T-helper 2 cell treated with Interferon-gamma antibody and Interleukin-4, amounts not matched to agents 5 μg/mL and 100 μg/mL, for 36 hours (primary cell): Measurements from ENCODE around the gene FAM219A.
"Not testable (repeated sequence)": the region's sequence is repeated elsewhere in the genome, so short reads cannot be mapped to it uniquely, and the experiment has no call there.

Source experiments
- DNase-seq: peaks from one replicate; pipeline ENCODE4 v3.0.0; 2021; ENCODE audit warnings: low spot score
- H3K27ac Mint-ChIP-seq: one replicate; pipeline ENCODE4 v1.8.0; 2021; ENCODE audit warnings: mild to moderate bottlenecking, mixed read lengths
- H3K27me3 Mint-ChIP-seq: one replicate; pipeline ENCODE4 v1.8.0; 2021; ENCODE audit warnings: low read depth, mixed read lengths
- H3K36me3 Mint-ChIP-seq: one replicate; pipeline ENCODE4 v1.8.0; 2021; ENCODE audit warnings: low read depth, mixed read lengths
- H3K4me1 Mint-ChIP-seq: one replicate; pipeline ENCODE4 v1.8.0; 2021; ENCODE audit warnings: low read depth, mixed read lengths
- H3K4me3 Mint-ChIP-seq: one replicate; pipeline ENCODE4 v1.8.0; 2022; ENCODE audit warnings: mild to moderate bottlenecking, moderate library complexity, mixed read lengths
- H3K9me3 Mint-ChIP-seq: one replicate; pipeline ENCODE4 v1.8.0; 2021; ENCODE audit warnings: mixed read lengths

Gene FAM219A

GRCh38 chr9:34446951-34447350, 11.4 kb downstream of the FAM219A start:
- Mint-ChIP-seq H3K27me3 (no peaks in the 10 kb centered on the region), H3K4me1 (peaks cover 12% of the 10 kb centered on the region), H3K27ac (no peak overlapping the region), H3K9me3 (no peaks in the 10 kb centered on the region), H3K36me3 (no peaks in the 10 kb centered on the region), H3K4me3 (no peak overlapping the region)
- no peak for DNase-seq

DNA sequence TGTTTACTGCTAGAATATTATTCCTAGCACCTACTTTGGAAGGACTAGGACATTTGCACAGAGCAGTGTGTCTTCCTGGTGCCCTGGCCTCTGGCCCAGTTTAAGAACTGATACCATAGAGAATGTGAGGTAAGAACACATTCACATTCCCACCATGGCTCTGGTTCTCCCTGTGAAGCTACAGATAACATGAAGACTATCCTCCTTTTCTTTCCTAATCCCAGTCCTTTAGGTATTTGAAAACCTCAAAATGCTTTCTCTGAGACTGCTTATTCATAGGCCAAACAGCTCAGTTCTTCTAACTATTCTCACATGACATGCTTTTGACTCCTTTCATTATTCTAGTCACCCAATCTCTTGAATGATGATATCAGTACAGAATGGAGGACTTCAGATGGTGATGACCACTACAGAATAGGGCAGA, 11.9 kb downstream of the FAM219A start:
- H3K27me3 Mint-ChIP-seq: no peaks in the 10 kb centered on the region
- H3K27ac Mint-ChIP-seq: no peak overlapping the region
- H3K9me3 Mint-ChIP-seq: no peaks in the 10 kb centered on the region
- DNase-seq: no peak
- H3K4me3 Mint-ChIP-seq: no peak overlapping the region
- peaks cover 7% of the 10 kb centered on the region for H3K4me1 Mint-ChIP-seq
- no peaks in the 10 kb centered on the region for H3K36me3 Mint-ChIP-seq

GRCh38 chr9:34443976-34444375, 14.4 kb downstream of the FAM219A start:
- no peak overlapping the region for H3K4me3 Mint-ChIP-seq
- H3K9me3 Mint-ChIP-seq: no peaks in the 10 kb centered on the region
- DNase-seq: no peak
- H3K27me3 Mint-ChIP-seq: no peaks in the 10 kb centered on the region
- no peaks in the 10 kb centered on the region for H3K36me3 Mint-ChIP-seq
- H3K4me1 Mint-ChIP-seq: peaks cover 2% of the 10 kb centered on the region
- no peak overlapping the region for H3K27ac Mint-ChIP-seq

DNA sequence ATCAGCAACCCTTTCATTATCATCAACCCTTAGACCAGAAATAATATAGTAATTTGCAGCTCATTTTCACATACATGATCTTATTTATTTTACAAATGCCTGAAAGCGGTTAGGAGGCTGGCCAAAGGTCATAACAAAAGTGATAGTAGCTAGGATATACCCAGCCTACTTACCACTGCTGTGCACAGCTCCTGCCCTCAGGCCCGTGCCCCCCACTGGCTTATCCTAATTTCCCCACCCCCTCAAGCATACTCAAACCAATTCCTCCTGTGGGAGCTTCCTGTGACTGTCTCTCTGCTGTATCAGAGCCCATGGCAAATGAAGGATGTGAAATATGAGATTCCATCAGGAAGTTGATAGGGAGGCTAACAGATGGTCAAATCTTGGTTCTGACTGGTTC, 14.8 kb downstream of the FAM219A start:
- Mint-ChIP-seq H3K36me3 (no peaks in the 10 kb centered on the region), H3K27ac (no peak overlapping the region), H3K27me3 (no peaks in the 10 kb centered on the region), H3K4me3 (no peak overlapping the region), H3K9me3 (no peaks in the 10 kb centered on the region), H3K4me1 (peaks cover 2% of the 10 kb centered on the region)
- DNase-seq: no peak

- no peak overlapping the region for H3K27ac Mint-ChIP-seq
- DNase-seq: no peak
- no peaks in the 10 kb centered on the region for H3K9me3 Mint-ChIP-seq
- no peaks in the 10 kb centered on the region for H3K36me3 Mint-ChIP-seq
- peaks cover 2% of the 10 kb centered on the region for H3K4me1 Mint-ChIP-seq
- H3K4me3 Mint-ChIP-seq: no peak overlapping the region
- no peaks in the 10 kb centered on the region for H3K27me3 Mint-ChIP-seq
These were observed 15.6 kb downstream of the FAM219A start for GRCh38 chr9:34442770-34443169.

DNA sequence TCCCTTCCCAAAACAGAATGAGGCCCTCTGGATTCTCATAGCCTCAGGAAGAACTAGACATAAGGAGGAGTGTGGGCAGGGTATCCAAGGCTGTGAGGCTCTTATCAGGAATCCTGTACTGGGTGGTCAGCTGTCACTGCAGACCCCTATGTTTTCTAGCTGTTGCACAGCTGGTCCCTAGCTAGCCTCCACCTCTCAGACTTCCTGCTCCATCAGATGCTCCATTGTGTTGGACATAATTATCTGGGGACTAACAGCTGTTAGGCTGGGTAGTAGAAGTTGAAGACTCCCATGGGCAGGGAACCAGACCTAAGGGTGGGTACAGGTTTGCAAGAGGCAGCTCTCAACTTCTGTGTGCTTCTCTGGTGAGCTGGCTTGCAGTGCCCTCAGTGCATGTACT, 18.4 kb downstream of the FAM219A start:
- Mint-ChIP-seq H3K4me1 (peaks cover 2% of the 10 kb centered on the region), H3K9me3 (no peaks in the 10 kb centered on the region)
- DNase-seq: no peak

DNA sequence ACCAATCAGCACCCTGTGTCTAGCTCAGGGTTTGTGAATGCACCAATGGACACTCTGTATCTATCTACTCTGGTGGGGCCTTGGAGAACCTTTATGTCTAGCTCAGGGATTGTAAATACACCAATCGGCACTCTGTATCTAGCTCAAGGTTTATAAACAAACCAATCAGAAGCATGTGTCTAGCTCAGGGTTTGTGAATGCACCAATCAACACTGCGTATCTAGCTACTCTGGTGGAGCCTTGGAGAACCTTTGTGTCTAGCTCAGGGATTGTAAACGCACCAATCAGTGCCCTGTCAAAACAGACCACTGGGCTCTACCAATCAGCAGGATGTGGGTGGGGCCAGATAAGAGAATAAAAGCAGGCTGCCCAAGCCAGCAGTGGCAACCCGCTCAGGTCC, 19.9 kb downstream of the FAM219A start:
- not testable (repeated sequence) for H3K27ac Mint-ChIP-seq, H3K27me3 Mint-ChIP-seq, H3K9me3 Mint-ChIP-seq, H3K4me3 Mint-ChIP-seq, DNase-seq, H3K36me3 Mint-ChIP-seq, H3K4me1 Mint-ChIP-seq

More for the DNA sequence above, 18.4 kb downstream of the FAM219A start:
- Mint-ChIP-seq H3K27ac (no peak overlapping the region), H3K36me3 (no peaks in the 10 kb centered on the region), H3K4me3 (no peak overlapping the region), H3K27me3 (no peaks in the 10 kb centered on the region)

- DNase-seq, H3K9me3 Mint-ChIP-seq, H3K4me1 Mint-ChIP-seq, H3K27me3 Mint-ChIP-seq, H3K36me3 Mint-ChIP-seq, H3K4me3 Mint-ChIP-seq, H3K27ac Mint-ChIP-seq: not testable (repeated sequence)
These were observed 20.5 kb downstream of the FAM219A start for GRCh38 chr9:34437926-34438307.

GRCh38 chr9:34437006-34437925, 21.1 kb downstream of the FAM219A start:
- no peaks in the 10 kb centered on the region for H3K27me3 Mint-ChIP-seq
- H3K36me3 Mint-ChIP-seq: no peaks in the 10 kb centered on the region
- no peak overlapping the region for H3K27ac Mint-ChIP-seq
- no peak overlapping the region for H3K4me3 Mint-ChIP-seq
- no peaks in the 10 kb centered on the region for H3K9me3 Mint-ChIP-seq
- H3K4me1 Mint-ChIP-seq: peaks cover 2% of the 10 kb centered on the region
- DNase-seq: peak; percentile 41

DNA sequence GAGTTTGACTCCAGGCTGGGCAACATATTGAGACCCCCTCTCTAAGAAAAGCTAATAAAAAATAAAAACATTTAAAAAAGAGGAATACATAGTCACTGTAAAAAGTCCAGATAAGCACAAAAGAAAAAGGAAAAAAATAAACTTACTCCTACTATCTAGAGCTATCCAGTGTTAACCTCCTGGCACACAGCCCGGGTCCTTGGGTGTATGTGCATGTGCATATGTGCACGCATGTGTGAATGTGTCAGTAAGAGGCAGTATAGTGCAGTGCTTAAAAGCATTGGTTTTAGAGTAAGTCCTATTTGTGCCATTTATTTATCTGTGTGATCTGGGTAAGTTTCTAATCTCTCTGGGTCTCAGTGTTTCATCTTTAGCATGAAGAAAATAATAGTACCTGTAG, 26.7 kb downstream of the FAM219A start:
- no peaks in the 10 kb centered on the region for H3K27me3 Mint-ChIP-seq
- DNase-seq: no peak
- no peaks in the 10 kb centered on the region for H3K36me3 Mint-ChIP-seq
- H3K4me3 Mint-ChIP-seq: no peak overlapping the region
- H3K27ac Mint-ChIP-seq: no peak overlapping the region
- no peaks in the 10 kb centered on the region for H3K9me3 Mint-ChIP-seq
- no peaks in the 10 kb centered on the region for H3K4me1 Mint-ChIP-seq

GRCh38 chr9:34430843-34431437, 27.4 kb downstream of the FAM219A start:
- Mint-ChIP-seq H3K4me1 (no peaks in the 10 kb centered on the region), H3K4me3 (no peak overlapping the region), H3K9me3 (no peaks in the 10 kb centered on the region), H3K36me3 (no peaks in the 10 kb centered on the region), H3K27ac (no peak overlapping the region), H3K27me3 (no peaks in the 10 kb centered on the region)
- DNase-seq: no peak

DNA sequence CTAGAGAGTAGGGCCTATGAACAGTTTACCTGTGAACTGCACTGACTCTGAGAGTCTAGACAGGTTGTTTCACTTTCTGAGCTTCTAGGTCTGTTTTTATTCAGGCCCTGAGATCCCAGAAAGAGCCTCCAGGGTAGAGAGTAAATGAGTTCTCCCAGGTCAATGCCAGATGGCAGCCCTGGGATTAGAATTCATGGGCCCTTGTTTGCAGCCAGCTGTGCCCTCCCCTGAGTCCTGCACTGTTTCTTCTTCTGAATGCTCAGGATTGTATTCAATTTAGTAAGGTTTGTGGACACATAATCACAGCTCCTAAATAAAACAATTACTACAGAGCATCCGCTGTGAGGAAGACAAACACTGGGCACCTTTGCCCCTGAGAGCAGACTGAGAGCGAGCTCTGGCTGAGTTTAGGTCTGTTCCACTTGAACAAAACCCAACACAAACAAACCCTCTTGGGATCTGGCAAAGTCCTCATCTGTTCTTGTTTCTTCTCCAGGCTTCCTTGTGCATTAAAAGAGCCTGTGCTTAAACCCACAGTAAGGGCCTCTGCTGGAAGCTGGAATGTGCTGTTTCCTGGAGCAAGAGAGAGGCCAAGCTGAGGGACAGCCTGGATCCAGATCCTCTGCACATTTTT, 29.9 kb downstream of the FAM219A start:
- no peaks in the 10 kb centered on the region for H3K9me3 Mint-ChIP-seq
- no peak overlapping the region for H3K27ac Mint-ChIP-seq
- no peak for DNase-seq
- H3K27me3 Mint-ChIP-seq: no peaks in the 10 kb centered on the region
- no peaks in the 10 kb centered on the region for H3K4me1 Mint-ChIP-seq
- H3K36me3 Mint-ChIP-seq: no peaks in the 10 kb centered on the region
- H3K4me3 Mint-ChIP-seq: no peak overlapping the region

GRCh38 chr9:34426347-34427074, 31.9 kb downstream of the FAM219A start:
- Mint-ChIP-seq H3K27ac (no peak overlapping the region), H3K36me3 (no peaks in the 10 kb centered on the region), H3K4me3 (no peak overlapping the region), H3K4me1 (no peaks in the 10 kb centered on the region), H3K27me3 (no peaks in the 10 kb centered on the region), H3K9me3 (no peaks in the 10 kb centered on the region)
- no peak for DNase-seq
